Nephron progenitor cell (in vitro differentiated cells): ENCODE data around the gene IKZF1.

Experiments used
- DNase-seq: peaks from one replicate; pipeline ENCODE4 v3.0.0; 2021
- H3K27ac Mint-ChIP-seq: 2 replicates; pipeline ENCODE4 v1.8.0; 2021; ENCODE audit warnings: mild to moderate bottlenecking, moderate library complexity, mixed read lengths
- H3K27me3 Mint-ChIP-seq: 2 replicates; pipeline ENCODE4 v1.8.0; 2021; ENCODE audit warnings: mild to moderate bottlenecking, low read depth, mixed read lengths; ENCODE audit not compliant: poor library complexity
- H3K36me3 Mint-ChIP-seq: 2 replicates; pipeline ENCODE4 v1.8.0; 2021; ENCODE audit warnings: low read depth, mixed read lengths
- H3K4me1 Mint-ChIP-seq: 2 replicates; pipeline ENCODE4 v1.8.0; 2021; ENCODE audit warnings: mixed read lengths
- H3K4me3 Mint-ChIP-seq: 2 replicates; pipeline ENCODE4 v1.8.0; 2021; ENCODE audit warnings: mild to moderate bottlenecking, moderate library complexity, mixed read lengths
- H3K9me3 Mint-ChIP-seq: 2 replicates; pipeline ENCODE4 v1.8.0; 2021; ENCODE audit warnings: mild to moderate bottlenecking, moderate library complexity, mixed read lengths
- CTCF ChIP-seq: fragments of 200-600 bp; sonication (generic); IDR thresholded peaks from 2 replicates; pipeline ENCODE4 v1.5.0; 2021; ENCODE audit warnings: antibody characterized with exemption

The IKZF1 gene

DNA sequence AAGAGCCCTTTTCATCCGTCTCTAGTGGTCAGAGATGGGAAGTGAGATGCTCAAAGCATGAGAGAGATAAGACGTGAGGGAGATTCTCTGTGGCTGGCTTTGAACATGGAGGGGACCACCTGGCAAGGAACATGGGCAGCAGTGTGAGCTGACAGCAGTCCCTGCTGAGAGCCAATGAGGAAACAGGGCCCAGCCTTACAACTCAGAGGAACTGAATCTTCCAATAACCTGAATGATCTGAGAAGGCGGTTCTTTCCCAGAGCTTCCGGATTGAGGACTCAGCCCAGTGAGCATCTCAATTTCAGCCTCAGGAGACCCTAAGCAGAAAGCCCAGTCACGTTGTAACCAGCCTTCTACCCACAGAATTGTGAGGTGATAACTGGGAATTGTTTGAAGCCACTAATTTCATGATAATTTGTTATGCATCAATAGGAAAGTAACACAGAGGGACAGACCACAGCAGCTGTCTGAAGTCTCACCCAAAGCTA lies 33.9 kb upstream of the IKZF1 start:
- TF ChIP-seq CTCF: no peak

GRCh38 chr7:50272808-50273207 lies 31.7 kb upstream of the IKZF1 start:
- H3K27ac Mint-ChIP-seq: no peak overlapping the region
- DNase-seq: no peak
- peaks cover 4% of the 10 kb centered on the region for H3K9me3 Mint-ChIP-seq
- no peaks in the 10 kb centered on the region for H3K36me3 Mint-ChIP-seq
- no peak overlapping the region for H3K4me3 Mint-ChIP-seq
- H3K27me3 Mint-ChIP-seq: peaks cover 4% of the 10 kb centered on the region
- no peak for TF ChIP-seq CTCF
- H3K4me1 Mint-ChIP-seq: no peaks in the 10 kb centered on the region

More for the DNA sequence above, 33.9 kb upstream of the IKZF1 start:
- Mint-ChIP-seq H3K9me3 (peaks cover 4% of the 10 kb centered on the region), H3K4me3 (no peak overlapping the region), H3K4me1 (no peaks in the 10 kb centered on the region), H3K27ac (no peak overlapping the region), H3K36me3 (no peaks in the 10 kb centered on the region), H3K27me3 (peaks cover 13% of the 10 kb centered on the region)
- DNase-seq: no peak

- DNase-seq: no peak
- Mint-ChIP-seq H3K9me3 (peaks cover 4% of the 10 kb centered on the region), H3K4me1 (no peaks in the 10 kb centered on the region), H3K27ac (no peak overlapping the region), H3K36me3 (no peaks in the 10 kb centered on the region), H3K4me3 (no peak overlapping the region), H3K27me3 (peaks cover 4% of the 10 kb centered on the region)
- no peak for TF ChIP-seq CTCF
Measured at GRCh38 chr7:50273301-50273700, 31.2 kb upstream of the IKZF1 start.

DNA sequence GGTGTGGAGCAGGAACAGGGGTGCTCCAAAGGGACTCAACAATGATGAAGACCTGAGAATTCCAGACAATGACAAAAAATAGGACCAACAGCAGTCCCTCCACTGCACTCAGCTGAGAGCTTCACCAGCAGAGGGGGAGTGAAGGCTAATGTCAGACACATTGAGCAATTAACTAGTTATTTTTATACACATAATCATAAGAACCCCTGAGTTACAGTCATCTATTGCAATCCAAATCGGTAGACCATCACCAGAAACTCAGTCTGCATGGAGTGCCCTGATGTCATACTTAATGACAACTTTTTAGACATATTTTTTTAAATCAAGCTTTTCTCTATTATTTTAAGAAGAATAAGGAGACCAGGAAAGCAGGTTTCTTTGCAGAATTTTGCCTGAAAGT lies 30.6 kb upstream of the IKZF1 start:
- Mint-ChIP-seq H3K36me3 (no peaks in the 10 kb centered on the region), H3K9me3 (peaks cover 4% of the 10 kb centered on the region), H3K4me3 (no peak overlapping the region), H3K27me3 (peaks cover 4% of the 10 kb centered on the region), H3K4me1 (no peaks in the 10 kb centered on the region), H3K27ac (no peak overlapping the region)
- no peak for TF ChIP-seq CTCF
- no peak for DNase-seq

GRCh38 chr7:50274361-50274760 lies 30.2 kb upstream of the IKZF1 start:
- TF ChIP-seq CTCF: no peak
- Mint-ChIP-seq H3K27ac (no peak overlapping the region), H3K9me3 (peaks cover 4% of the 10 kb centered on the region), H3K4me3 (no peak overlapping the region), H3K4me1 (no peaks in the 10 kb centered on the region), H3K27me3 (peaks cover 4% of the 10 kb centered on the region), H3K36me3 (no peaks in the 10 kb centered on the region)
- no peak for DNase-seq

DNA sequence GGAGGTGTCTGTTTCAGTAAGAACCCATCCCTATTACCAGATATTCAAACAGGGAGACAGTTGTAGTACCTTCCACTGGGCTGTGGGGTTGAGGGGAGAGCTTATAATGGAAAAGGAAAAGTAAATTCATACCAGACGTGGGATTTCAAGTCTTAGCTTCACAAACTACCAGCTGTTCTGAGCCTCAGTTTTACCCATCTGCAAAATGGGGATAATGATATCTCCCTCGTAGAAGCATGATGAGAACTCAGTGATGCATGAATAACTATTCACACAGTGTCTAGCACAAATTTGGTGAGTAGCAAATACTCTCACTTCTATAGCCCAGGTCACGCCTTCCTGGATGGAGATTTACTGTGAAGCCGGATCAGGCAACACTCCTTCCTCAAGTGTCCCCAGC lies 29.1 kb upstream of the IKZF1 start:
- no peak for TF ChIP-seq CTCF
- H3K27me3 Mint-ChIP-seq: peaks cover 4% of the 10 kb centered on the region
- no peaks in the 10 kb centered on the region for H3K4me1 Mint-ChIP-seq
- H3K36me3 Mint-ChIP-seq: no peaks in the 10 kb centered on the region
- H3K4me3 Mint-ChIP-seq: no peak overlapping the region
- no peak for DNase-seq
- no peak overlapping the region for H3K27ac Mint-ChIP-seq
- H3K9me3 Mint-ChIP-seq: peaks cover under 1% of the 10 kb centered on the region
